Astrocyte of the cerebellum (primary cell): ENCODE data around the gene COPS7A.

ENCODE experiments used
- DNase-seq: peaks from one replicate; pipeline ENCODE4 v3.0.0-alpha.2; 2011; ENCODE audit warnings: low read depth
- H3K4me3 ChIP-seq: 2 replicates; pipeline ENCODE4 v1.5.1; 2011; ENCODE audit warnings: mild to moderate bottlenecking, low read depth, low read length, moderate library complexity
- CTCF ChIP-seq: IDR thresholded peaks from 2 replicates; pipeline ENCODE4 v1.5.1; 2012; ENCODE audit warnings: low read length, low read depth, moderate library complexity, mild to moderate bottlenecking; ENCODE audit errors: missing control alignments
- in situ Hi-C: cut with HindIII; loops from 2 replicates; pipeline ENCODE4 v1.10.0; 2017; ENCODE audit warnings: low sequenced_read_pairs

Gene COPS7A

GRCh38 chr12:6769666-6770065, 45.8 kb downstream of the COPS7A start:
- no peak for TF ChIP-seq CTCF
- no peak overlapping the region for H3K4me3 ChIP-seq

GRCh38 chr12:6770094-6770493, 46.2 kb downstream of the COPS7A start:
- no peak for DNase-seq
- in situ Hi-C loops: no loop called here
- no peak for TF ChIP-seq CTCF
- no peak overlapping the region for H3K4me3 ChIP-seq

More at GRCh38 chr12:6769666-6770065, 45.8 kb downstream of the COPS7A start:
- in situ Hi-C loops: loop anchor here (5.0 kb wide), 1 partner anchor 43 kb away; no protein-coding TSS in a partner anchor
- no peak for DNase-seq

GRCh38 chr12:6770600-6770999, 46.8 kb downstream of the COPS7A start:
- TF ChIP-seq CTCF: no peak
- DNase-seq: no peak
- in situ Hi-C loops: no loop called here
- H3K4me3 ChIP-seq: no peak overlapping the region

GRCh38 chr12:6771091-6771495, 47.2 kb downstream of the COPS7A start:
- TF ChIP-seq CTCF: no peak
- in situ Hi-C loops: no loop called here
- no peak overlapping the region for H3K4me3 ChIP-seq
- no peak for DNase-seq

GRCh38 chr12:6771509-6772330, 47.9 kb downstream of the COPS7A start:
- H3K4me3 ChIP-seq: no peak overlapping the region
- no peak for DNase-seq
- no peak for TF ChIP-seq CTCF
- in situ Hi-C loops: no loop called here

GRCh38 chr12:6772331-6772695, 48.5 kb downstream of the COPS7A start, which contains the start of gene LAG3:
Gene LAG3 (plus strand): TSS chr12:6772520. CDS start chr12:6772853, 333 bp downstream.
- DNase-seq: no peak
- no peak for TF ChIP-seq CTCF
- H3K4me3 ChIP-seq: no peak within 1 kb of the TSS
- in situ Hi-C loops: no loop called here
